Left colon (tissue), 2 donors: ENCODE data around the gene GCNA. TPM values are rescaled to one million over a fixed set of nuclear protein-coding genes. Genes with fewer than 3 reads are reported as not detected.

Source experiments
- ATAC-seq: fragments of 200-7000 bp; cut with Tn5 transposase; one replicate; pipeline ENCODE4 v1.9.1; 2020; ENCODE audit warnings: mild to moderate bottlenecking, moderate library complexity
- DNase-seq, 2 donors: peaks; one replicate each; pipeline ENCODE4 v3.0.0-alpha.2; 2020
- intact Hi-C, 2 donors: fragments of 100-400 bp; cut with DNase I in 1 of 2; cut with micrococcal nuclease in 1 of 2; formaldehyde crosslinking; loops; one replicate each; pipeline versions ENCODE4 v1.11.2 to v1.14.0; 2022; cut with DNase I, micrococcal nuclease
- long read RNA-seq: library from polyadenylated mRNA; unstranded; transcript quantifications from one replicate; pipeline ENCODE4 v2.0.0, GENCODE V29; 2021
- total RNA-seq, 2 donors: library from RNA; stranded (reverse); fragmentation: NEBNext Ultra II Directional; extraction: Animal tissue kit (Norgen Biotek cat#: 25700); gene quantifications; one replicate each; pipeline ENCODE4 v1.2.1, GENCODE V29; 2021
- donor health status: DM: no; HTN: no; CAD: no.
- donor health status: DM: yes; HTN: yes; CAD: no.

The GCNA gene, protein sequence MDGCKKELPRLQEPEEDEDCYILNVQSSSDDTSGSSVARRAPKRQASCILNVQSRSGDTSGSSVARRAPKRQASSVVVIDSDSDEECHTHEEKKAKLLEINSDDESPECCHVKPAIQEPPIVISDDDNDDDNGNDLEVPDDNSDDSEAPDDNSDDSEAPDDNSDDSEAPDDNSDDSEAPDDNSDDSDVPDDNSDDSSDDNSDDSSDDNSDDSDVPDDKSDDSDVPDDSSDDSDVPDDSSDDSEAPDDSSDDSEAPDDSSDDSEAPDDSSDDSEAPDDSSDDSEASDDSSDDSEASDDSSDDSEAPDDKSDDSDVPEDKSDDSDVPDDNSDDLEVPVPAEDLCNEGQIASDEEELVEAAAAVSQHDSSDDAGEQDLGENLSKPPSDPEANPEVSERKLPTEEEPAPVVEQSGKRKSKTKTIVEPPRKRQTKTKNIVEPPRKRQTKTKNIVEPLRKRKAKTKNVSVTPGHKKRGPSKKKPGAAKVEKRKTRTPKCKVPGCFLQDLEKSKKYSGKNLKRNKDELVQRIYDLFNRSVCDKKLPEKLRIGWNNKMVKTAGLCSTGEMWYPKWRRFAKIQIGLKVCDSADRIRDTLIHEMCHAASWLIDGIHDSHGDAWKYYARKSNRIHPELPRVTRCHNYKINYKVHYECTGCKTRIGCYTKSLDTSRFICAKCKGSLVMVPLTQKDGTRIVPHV
- 1 to 10 TPM; 1.1 to 1.2 TPM for total RNA-seq
- long read RNA-seq: 0 reads

DNA sequence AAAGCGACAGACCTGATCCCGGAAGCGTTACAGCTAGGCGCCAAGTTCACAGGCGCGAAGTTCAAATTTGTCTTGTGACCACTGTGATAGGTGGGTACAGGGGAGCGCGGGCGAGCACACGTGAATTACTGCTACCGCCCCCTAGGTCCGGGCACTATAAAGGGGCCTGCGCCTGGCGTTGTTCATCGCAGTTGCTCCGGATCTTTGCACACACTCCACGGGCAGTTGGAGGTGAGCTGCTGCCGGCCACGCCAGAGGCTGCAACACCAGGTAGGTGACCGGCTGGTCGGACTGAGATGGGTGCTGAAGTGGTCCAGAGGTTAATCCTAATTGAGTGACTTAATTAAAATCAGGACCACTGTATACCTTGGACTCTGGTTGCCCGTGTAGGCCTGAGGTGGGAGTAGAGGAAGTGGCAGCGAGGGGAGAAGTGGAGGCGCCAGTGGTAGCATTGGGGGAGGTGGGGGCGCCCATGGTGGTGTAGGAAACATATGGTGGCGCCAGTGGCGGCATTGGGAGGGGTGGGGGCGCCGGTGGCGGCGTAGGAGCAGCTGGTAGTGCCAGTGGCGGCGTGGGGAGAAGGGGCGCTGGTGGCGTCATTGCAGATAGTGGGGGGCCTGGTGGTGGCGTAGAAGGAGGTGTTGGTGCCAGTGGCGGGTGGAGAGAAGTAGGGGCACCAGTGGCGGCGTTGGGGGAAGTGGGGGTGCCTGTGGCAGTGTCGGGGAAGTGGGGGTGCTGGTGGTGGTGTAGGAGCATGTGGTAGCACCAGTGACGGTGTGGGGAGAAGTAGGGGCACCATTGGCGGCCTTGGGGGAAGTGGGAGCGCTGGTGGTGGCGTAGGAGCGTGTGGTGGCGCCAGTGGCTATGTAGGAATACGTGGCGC, at the start of gene GCNA:
Gene GCNA, plus strand, starts transcription at position 185 of the 883 bp plus-strand sequence. CDS start 2,385 bp downstream, outside the sequence.
- no peak for DNase-seq
- intact Hi-C loops: no loop called here
- no peak for ATAC-seq

DNA sequence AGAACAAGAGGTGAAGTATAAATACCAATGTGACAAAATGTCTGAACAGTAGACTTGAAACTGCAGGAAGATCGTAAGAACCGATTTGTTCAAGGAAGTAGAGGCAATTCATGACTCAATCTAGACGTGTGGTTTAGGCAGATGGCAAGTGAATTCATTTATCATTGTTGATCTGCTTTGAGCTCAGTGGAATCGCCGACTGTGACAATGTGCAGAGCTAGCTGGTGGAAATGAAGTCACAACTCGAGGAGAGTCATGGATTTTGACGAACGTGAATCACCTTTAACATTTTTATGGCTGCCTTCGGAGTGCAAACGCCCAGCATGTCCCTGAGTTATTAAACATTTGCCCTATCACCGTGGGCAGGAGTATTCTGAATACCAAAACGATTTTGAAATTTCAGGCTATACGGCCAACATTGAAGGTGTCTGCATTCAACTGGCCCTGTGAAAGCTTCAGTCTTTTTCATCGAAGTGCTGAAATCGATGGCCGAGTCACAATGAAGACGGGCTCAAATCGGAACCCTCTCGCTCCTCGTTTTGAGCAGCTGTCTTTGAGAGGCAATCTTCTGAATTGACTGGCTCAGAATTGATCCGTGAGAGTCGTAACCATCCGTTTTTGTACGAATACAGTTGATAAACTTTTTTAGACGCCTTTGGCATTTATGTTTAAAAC, 46.0 kb upstream of the GCNA start:
- intact Hi-C loops: no loop called here
- peak in 1 of 2 donors; percentile 22 for DNase-seq
- ATAC-seq: peak; percentile 53

DNA sequence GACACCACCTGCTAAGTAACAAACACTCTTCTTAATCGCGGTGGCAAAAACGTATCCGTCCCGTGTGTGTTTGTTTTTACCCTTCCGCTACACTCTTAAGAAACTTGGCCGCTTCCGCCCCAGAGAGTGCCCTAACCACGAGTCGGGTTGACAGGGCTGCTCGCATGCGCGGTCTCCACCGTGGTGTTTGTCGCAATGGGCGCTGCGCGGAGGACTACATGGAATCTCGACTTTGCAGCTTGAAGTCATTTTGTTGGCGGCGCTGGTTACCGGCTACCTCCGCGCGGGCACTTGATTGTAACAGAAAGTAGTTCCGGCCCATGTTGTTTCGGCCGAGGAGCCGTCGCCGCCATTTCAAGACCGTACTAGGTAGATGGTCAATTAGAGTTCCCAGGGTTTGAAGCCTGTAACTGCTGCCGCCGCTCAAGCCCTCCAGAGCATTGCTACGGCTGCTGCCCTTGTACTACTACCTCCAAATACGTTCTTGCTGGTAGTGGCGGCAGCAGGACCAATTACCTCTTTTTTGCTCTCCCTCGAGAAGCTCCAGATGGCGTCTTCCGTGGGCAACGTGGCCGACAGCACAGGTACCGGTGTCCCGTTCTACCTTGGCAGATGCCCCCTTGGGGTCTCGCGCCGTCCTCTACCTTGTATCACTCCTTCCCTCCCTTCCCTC, 45.3 kb upstream of the GCNA start, which contains the start of gene OGT:
Gene OGT, plus strand, starts transcription at position 352 of the 673 bp plus-strand sequence. Its CDS starts 196 bp downstream, at position 548.
- ATAC-seq (peak; percentile 92), DNase-seq (peak; percentile 94 to 95)
- intact Hi-C loops: no loop called here

DNA sequence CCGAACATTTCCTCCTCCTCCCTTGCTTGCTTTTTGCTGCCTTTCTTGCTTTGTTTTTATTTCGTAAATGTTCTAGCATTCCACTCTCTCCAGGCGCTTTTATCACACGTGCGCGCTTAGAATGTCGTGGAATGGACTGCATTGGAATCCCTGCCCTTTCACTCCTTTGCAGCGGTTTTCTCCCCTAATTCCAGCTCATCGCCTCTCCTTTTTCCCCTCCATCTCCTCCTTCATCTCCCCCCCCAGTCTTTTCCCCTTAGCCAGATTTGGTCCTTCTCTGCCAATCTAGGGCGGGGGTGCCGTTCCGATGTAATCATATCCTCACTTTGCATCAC, 44.8 kb upstream of the GCNA start:
- ATAC-seq (no peak), DNase-seq (peak in 1 of 2 donors; percentile 7)
- intact Hi-C loops: no loop called here

DNA sequence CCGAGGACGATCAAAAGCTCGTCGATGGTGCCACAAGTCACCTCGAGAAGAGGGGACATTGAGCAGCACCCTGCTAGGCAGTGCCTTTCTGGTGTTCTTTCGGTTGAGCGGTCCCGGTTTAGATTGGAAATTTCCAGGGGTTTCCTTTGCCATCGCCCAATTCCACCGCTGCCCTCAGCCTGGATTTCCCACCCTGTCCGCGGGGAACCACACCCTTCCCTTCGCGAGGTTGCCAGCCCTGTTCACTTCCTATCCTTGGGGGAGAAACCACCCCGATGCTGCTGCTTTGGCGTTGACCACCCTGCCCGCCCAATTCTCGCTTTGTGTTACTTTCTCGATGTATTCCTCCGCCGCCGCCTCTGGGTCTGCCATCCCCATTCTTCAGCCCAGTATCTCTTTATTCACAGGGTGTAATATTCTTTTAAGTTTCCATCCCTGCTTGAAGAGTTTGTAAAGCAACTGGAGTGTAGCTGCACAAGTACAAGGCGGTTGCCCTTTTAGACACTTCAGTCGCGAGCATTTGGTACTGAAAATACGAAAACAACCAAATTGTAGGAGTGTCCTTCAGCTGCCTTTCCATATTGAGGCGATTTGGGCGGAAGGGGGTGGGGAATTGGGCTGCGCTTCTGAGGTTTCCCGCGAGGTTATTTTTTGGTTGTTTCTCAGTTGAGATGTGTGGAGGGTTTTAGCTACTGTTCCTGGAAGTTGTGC, 44.2 kb upstream of the GCNA start:
- DNase-seq (peak; percentile 38 to 47), ATAC-seq (peak; percentile 37)
- intact Hi-C loops: no loop called here

DNA sequence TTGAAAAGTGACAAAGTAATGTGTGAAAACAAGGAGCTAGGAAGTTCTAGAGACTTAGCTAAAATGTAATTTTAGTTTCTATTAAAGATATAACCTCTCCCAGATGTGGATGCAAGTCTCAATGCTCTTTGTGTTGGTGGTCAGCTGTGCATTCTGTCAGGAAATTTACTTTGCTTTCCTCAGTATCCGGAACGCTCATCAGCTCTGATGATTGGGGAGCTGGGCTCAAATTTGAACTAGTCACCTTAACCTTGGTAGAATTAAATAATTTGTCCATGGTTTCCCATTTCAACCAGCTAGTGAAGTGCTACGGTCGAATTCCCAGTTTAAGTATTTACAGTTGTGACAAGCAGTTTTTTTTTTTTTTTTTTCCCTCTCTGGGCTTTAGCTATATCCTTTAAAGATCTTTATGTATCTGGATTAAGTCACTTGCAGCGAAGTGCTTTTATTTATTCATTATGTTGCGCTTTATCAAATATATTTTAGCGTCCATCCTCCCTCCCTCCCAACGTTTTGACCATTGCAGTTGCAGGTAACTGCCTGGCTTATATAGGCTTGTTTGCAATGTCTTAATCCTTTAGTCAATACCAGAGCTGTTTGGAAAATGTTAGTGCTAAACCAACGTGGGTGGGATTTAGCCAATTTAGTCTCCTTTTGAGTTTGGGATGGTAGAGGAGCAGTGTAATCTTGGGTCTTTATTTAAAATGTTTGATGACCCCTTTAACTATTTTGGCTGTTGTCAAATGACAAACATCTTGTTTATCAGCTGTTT, 43.3 kb upstream of the GCNA start:
- no peak for DNase-seq
- intact Hi-C loops: no loop called here
- ATAC-seq: no peak

DNA sequence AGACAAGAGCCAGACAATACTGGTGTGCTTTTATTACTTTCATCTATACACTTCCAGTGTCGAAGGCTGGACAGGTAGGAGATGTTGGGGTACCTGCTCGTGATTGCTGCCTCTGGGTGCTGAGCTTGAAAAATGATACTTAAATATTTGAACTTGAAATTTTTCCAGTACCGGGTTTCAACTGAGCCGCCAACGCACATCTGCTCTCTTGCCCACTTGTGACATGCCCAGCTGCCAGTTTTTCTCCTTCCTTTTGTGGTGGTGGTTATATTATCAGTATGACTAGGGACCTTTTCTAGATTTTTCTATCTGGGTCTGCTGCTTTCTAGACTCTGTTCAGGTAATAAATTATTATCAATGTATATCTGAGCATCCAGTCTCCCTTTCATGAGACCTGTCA, 42.0 kb upstream of the GCNA start:
- ATAC-seq (no peak), DNase-seq (no peak)
- intact Hi-C loops: no loop called here

DNA sequence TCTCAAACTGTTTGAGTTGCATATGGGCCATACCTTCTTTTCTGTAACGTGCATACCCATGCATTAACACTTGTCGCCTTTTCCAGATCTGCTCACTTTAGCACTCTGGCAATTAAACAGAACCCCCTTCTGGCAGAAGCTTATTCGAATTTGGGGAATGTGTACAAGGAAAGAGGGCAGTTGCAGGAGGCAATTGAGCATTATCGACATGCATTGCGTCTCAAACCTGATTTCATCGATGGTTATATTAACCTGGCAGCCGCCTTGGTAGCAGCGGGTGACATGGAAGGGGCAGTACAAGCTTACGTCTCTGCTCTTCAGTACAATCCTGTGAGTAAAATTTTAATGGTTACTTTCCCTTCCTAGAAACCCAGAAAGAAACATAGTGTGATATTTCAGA, 40.5 kb upstream of the GCNA start:
- ATAC-seq (no peak), DNase-seq (no peak)
- intact Hi-C loops: no loop called here

DNA sequence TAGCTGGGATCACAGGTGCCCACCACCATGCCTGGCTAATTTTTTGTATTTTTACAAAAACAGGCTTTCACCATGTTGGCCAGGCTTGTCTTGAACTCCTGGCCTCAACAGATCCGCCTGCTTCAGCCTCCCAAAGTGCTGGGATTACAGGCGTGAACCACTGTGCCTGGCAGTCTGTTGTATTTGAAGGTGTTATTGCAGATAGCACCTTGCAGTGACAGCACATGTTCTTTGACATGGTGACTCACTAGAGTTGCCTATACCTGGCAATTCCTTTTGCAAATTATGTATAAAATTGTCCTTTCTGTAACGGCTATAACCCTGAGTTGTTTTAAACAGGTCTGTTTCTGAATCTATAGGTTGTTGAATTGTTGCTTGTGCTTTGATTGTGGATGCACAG, 37.4 kb upstream of the GCNA start:
- DNase-seq: no peak

DNA sequence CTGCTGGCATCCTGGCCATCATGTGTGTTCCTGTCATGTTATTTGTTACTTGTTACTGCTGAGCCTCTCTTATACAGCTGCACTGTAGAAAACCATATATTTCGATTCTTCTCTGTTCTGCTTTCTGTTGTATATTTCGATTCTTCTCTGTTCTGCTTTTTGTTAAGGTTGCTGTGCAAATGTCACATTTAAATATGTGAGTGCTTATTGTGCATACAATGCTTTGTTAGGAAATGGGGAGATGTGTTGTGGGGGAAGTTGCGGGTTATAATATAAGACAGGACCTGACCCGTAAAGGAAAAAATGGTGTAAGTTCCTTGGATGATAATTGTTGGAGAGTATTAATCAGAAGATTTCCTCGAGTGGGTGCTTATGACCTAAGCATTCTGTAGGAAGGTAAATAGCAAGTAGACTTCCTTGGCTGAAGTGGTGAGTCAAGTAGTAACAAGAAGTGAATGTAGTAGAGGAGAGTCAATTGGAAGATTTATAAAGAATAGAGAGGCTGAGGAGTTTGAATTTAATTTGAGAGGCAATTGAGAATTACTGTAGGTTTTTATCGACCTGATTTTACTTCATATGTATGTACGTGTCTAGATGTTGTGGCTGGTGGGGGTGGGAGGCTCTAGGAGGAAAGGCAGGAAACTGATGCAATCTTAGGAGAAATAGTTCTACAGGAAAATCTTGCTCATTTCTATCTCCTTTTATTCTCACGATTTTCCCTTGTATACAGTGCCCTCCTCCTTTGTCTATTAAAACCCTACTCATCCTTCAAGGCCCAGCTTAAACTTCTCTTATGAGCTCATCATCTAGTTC, 36.8 kb upstream of the GCNA start:
- intact Hi-C loops: no loop called here
- DNase-seq (no peak), ATAC-seq (peak; percentile 37)

More for the DNA sequence above, 37.4 kb upstream of the GCNA start:
- intact Hi-C loops: no loop called here
- ATAC-seq: peak; percentile 53

DNA sequence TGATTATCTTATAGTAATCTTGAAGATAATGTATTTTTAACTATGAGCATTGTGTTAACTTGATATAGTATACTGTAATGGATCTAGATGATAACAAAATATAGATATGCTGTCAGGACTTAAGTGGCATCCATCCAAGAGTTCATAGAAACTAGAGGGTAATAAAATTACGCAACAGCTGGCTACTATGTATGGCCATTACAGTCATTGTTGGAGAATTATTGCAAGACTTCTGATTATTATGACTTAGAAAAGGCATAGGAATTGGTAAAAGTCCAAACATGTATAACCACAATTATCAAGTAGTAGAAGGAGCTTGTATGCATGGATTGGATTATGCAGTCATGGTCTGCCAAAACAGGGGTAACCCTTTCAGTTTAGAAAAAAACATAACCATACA, 35.8 kb upstream of the GCNA start:
- DNase-seq: no peak
- intact Hi-C loops: no loop called here

DNA sequence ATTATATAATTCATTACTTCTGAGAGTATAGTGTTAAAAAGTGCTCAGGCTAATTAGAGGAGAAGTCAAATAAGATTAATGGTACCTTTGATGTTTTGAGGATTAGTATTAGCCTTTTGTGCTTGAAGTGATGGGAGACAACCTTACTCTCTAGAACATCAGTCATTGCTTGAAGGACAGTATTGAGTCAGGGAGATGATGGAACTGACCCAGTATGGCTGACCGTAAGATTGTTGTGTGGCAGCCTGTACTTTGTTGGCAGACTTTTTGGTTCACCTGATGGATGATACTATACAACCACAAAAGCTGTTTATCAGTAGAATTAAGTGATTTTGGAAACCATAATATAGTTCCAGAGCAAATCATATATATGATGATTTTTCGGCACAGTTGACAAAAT, 35.4 kb upstream of the GCNA start:
- no peak for DNase-seq
- intact Hi-C loops: no loop called here
- ATAC-seq: no peak

More for the DNA sequence above, 35.8 kb upstream of the GCNA start:
- ATAC-seq: peak; percentile 73

DNA sequence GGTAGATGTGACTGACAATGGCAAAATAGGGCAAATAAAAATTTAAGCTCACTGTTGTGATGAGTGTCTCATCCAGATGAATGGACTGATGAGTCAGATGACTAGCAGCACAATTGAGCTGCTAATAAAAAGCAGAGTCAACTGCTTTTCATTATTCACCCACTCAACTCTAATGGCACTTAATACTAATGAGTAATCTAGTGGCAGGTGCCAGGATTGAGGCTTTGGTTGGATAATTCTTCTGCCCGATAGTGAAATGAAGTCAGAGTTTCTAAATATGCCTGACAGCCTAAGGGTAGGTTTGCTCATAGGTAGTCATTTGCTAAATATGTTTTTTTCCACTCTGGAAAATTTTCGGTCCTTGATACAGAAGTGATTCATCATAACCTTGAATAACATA, 34.9 kb upstream of the GCNA start:
- ATAC-seq (no peak), DNase-seq (no peak)
- intact Hi-C loops: no loop called here

DNA sequence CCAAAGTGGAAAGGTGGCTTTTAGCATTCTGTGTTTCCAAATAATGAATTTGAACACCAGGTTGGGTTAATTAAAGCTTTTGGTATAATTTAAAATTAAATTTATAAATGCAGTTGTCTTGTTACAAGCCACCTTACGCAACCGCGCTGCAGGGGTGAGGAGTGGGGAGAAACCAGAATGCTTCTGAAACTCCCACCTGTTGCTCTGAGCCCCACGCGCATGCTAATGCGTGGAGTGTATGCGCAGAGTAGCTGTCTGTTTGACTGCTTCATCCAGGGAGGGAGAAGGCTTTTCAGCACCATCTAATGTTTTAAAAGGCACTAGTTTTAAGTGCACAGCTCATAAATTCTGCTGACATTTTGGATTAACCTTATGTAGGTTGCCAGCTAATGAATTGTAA, 32.9 kb upstream of the GCNA start:
- peak in 1 of 2 donors; percentile 13 for DNase-seq
- intact Hi-C loops: no loop called here
- ATAC-seq: no peak

DNA sequence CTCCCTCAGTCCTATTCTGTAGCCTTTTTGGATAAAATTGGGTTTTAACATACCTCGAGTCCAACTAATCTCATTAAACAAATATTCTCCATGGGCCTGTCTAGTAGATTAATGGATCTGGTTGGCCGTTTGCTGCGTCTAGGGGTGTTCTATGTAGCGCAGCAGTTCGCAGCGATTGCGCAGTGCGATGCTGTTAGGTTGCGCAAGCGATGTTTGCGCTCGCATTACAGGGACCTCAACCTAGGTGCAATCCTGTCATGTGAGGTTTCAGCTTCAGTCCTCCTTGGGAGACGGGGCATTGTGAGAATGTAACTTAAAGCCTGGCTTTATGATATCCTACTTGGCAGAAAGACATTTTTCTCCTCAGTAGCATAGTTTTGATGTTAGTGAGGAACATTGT, 31.4 kb upstream of the GCNA start:
- no peak for ATAC-seq
- intact Hi-C loops: no loop called here
- DNase-seq: no peak

DNA sequence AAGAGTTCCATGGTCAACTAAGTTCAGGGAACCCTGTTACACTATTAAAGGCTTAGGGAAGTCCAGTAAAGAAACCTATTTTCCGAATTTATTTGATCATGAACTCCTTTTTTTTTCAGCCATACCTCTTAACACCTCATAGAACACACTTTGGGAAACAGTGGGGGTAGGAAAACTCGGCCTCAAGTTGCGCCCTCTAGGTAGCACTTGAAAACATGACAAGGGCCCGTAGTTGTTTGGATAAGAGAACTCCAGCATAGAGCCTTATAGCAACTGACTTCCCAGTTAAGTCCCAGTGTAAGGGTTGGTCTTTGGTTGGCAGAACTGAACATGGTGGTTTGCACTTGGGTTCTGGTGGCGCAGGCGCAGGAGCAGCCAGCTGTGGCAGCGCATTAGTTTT, 30.9 kb upstream of the GCNA start:
- ATAC-seq (no peak), DNase-seq (no peak)
- intact Hi-C loops: no loop called here
